Dermis microvascular lymphatic vessel endothelial cell (primary cell): Measurements from ENCODE around the gene FGGY. TPM values are rescaled to one million over a fixed set of nuclear protein-coding genes. Genes with fewer than 3 reads are reported as not detected.
"Not testable (repeated sequence)": the region's sequence is repeated elsewhere in the genome, so short reads cannot be mapped to it uniquely, and the experiment has no call there.

Experiments
- DNase-seq, 2 donors: peaks; one replicate each; pipeline versions ENCODE4 v3.0.0 to v3.0.0-alpha.2; 2010; ENCODE audit warnings: low read depth in 2 of 2
- total RNA-seq: library from RNA; depleted of rRNA; stranded (reverse); fragments of >200 nt; gene quantifications from 2 replicates; pipeline ENCODE4 v1.2.1, GENCODE V29; 2014

Gene FGGY
- total RNA-seq, 1 donor from 2014 or later: 8.5 TPM

- no peak for DNase-seq
These were observed 7.3 kb upstream of the FGGY start for GRCh38 chr1:59289570-59289969.

DNA sequence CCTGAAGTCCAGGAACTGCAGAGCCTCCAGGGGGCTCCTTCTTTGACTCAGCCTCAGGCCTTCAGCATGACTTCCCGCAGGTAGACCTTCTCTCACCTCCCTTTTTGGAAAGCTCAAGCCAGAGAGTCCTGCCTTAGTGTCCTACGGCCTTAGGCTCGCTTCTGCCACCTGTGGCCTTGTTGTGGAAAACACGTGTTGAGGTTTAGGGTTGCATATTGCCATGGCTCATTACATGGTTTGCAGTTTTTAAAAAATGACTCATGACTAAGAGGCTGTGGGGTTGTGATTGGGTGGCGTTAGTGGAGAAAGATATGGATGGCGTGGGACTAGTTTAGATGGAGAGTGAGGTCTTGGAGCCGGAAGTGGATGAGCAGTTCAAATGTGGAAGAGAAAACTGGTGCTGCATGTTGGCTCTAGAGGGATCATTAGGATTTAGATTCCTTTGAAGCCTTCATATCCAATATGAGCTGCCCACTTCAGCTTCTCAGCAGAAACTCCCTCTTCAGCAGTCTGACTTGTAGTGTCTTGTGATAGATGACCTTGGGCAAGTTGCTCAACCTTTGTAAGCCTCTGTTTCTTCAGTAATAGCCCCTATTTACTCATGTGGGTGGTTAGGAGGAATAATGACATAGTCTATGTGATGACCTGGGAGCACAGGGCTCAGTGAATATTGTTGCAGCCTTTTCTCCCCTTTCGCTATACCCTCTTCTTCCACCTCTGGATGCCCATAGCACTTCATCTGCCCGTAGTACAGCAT lies 6.5 kb upstream of the FGGY start:
- peak; percentile 36 to 60 for DNase-seq

GRCh38 chr1:59291561-59291960 lies 5.3 kb upstream of the FGGY start:
- DNase-seq: no peak

GRCh38 chr1:59292562-59292961 lies 4.3 kb upstream of the FGGY start:
- DNase-seq: peak; percentile 83 to 95

- DNase-seq: no peak
These were observed 3.7 kb upstream of the FGGY start for GRCh38 chr1:59293206-59293605.

DNA sequence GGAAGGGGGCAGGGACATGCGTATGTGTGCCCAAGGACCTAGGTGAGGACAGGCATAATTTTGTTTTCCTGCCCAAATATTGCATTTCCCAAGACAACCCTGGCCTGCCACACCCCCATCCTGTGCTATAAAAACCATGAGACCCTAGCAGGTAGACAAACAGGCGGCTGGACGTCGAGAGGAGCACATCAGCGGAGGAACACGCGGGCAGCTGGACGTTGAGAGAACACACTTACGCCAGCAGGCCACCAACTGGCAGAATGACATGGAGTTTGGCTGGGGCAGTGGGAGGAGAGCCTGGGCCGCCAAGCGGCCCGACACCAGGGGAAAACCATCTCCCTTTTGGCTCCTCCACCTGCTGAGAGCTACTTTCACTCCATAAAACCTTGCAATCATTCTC lies 3.0 kb upstream of the FGGY start:
- no peak for DNase-seq

DNA sequence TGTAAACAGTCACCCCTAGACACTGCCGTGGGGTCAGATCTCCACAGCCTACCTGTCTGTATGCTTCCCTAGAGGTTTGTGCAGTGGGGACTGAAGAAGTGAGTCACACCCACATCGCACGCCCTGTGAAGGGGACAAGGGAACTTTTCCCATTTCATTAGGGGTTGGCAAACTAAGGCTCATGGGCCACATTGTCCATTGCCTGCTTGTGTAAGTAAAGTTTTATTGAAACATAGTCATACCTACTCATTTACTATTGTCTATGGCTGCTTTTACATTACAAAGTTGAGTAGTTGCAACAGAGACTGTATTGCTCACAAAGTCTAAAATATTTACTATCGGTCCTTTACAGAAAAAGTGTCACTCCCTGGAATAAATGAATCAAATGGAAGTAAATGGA lies 2.5 kb upstream of the FGGY start:
- no peak for DNase-seq

DNA sequence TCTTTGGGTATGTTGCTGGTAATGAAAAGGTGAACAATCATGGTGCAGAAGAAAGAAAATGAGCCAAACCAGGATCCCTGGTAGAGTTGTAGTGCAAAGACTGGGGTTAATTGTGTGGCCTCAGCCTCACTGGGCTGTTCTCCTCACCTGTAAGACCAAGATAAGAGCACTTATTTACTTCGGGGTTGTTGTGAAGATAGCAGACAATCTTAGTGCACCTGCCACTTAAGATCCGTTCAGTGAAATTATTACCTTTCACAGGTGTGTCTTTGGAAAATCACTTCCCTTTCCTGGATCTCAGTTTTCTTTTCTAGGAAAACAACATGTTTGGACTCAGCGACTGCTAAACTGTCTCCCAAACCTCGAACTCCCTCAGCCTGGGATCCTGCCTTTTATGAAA lies 1.3 kb upstream of the FGGY start:
- no peak for DNase-seq

- DNase-seq: no peak
These were observed 1.2 kb downstream of the FGGY start for GRCh38 chr1:59298026-59298583.

DNA sequence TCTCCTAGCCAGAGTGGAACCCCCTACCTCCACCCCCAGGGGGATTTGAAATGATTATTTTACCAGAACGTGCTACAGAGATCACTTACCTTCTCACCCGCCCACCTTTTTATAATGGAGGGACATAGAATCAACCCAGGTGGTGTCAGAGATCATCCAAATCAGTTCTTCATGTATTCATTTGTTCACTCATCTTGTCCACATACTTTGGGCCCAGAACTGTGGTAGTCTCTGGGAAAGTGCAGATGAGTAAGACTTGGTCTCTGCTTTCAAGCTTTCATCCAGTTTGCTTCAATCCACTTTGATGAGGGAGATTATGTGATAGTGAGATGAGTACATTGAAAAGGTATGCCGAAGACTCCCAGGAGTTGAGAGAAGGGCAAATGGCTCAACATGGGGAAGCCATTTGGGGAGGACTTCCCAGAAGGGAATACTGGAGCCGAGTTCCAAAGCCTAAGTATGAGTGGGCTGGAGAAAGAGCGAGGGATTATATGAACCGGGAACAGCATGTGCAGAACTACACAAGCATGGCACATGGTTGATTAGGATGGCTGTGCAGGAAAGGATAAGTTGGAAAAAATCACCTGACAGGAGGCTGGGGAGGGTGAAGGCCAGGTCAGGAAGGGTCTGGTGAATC lies 1.9 kb downstream of the FGGY start:
- no peak for DNase-seq

GRCh38 chr1:59299670-59300069 lies 2.8 kb downstream of the FGGY start:
- not testable (repeated sequence) for DNase-seq

DNA sequence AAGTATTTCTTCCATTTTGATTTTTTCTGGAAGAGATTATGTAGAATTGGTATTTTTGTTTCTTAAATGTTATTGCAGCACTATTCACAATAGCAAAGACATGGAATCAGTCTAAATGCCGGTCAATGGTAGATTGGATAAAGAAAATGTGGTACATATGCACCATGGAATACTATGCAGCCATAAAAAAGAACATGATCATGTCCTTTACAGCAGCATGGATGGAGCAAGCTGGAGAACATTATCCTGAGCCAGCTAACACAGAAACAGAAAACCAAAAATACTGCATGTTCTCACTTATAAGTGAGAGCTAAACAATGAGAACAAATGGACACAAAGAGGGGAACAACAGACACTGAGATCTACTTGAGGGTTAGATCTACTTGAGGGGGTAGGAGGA lies 5.4 kb downstream of the FGGY start:
- no peak for DNase-seq

DNA sequence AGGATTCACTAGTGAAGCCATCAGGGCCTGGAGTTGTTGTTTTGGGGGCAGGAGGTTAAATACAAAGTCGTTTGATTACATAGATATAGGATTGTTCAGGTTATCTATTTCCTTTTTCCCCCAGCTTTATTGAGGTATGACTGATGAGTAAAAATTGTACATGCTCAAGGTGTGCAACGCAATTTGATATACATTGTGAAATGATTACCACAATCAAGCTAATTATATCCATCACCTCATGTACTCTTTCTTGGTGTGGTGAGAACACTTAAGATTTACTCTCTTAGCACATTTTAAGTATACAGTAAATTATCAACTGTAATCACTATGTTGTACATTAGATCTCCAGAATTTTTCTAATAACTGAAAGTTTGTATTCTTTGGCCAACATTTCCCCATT lies 6.0 kb downstream of the FGGY start:
- DNase-seq: no peak

DNA sequence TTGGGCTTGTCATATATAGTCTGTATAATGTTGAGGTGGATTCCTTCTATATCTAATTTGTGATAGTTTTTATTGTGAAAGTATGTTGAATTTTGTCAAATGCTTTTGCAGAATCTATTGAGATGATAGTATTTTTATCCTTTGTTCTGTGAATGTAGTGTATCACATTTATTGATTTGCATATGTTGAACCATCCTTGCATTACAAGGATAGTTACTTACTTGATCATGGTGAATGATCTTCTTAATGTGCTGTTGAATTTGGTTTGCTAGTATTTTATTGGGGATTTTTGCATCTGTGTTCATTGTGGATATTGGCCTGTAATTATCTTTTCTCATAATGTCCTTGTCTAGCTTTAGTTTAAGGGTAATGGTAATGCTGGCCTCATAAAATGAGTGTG lies 8.3 kb downstream of the FGGY start:
- no peak for DNase-seq

DNA sequence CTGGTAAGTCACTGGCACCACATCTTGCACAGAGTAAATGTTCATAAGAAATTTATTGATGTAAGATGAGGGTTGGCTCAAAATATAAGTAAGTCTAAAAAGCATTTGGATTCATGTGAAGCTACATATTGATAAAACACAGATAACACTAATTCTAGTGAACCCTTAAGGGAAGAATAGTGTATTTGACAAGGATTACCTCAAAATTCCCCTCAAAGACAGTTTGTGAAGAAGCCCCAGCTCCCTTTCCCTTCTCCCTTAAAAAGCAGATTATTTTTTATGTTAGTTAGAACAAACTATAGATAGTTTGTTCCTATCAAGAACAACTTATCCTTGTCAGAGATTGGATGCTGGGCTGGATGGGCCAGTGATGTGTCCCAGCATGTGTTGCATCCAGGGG lies 10.7 kb downstream of the FGGY start:
- no peak for DNase-seq

- no peak for DNase-seq
These were observed 11.9 kb downstream of the FGGY start for GRCh38 chr1:59308839-59309238.

- no peak for DNase-seq
These were observed 12.5 kb downstream of the FGGY start for GRCh38 chr1:59309392-59309791.

- DNase-seq: no peak
These were observed 13.1 kb downstream of the FGGY start for GRCh38 chr1:59309795-59310548.

GRCh38 chr1:59310549-59311250 lies 13.8 kb downstream of the FGGY start:
- DNase-seq: no peak

GRCh38 chr1:59314776-59315528 lies 18.1 kb downstream of the FGGY start:
- no peak for DNase-seq
